ENCODE measurements around the gene BTBD1. TPM values are rescaled to one million over a fixed set of nuclear protein-coding genes. Genes with fewer than 3 reads are reported as not detected.

Gene BTBD1
- total and polyA plus RNA-seq, 8 donors = 13.2 to 94.4 (median 44.9) TPM

- peaks cover 0 to 12% (median under 1%) of the 10 kb centered on the region in 3 donors for H3K27me3 ChIP-seq
- intact Hi-C loops (cut with DNase I; ENCODE audit: low total_unique reads) = no loop called here
- DNase-seq = no peak
- TF ChIP-seq CTCF (IDR thresholded peaks at IDR 0.05) = no peak
- no peak for TF ChIP-seq EP300 (IDR thresholded peaks at IDR 0.05)
- TF ChIP-seq POLR2AphosphoS5 (IDR thresholded peaks at IDR 0.05) = no peak
- TF ChIP-seq POLR2A (IDR thresholded peaks at IDR 0.05) = no peak
- peaks cover 0 to 13% (median 3%) of the 10 kb centered on the region in 4 donors for H3K36me3 ChIP-seq
- H3K9me3 ChIP-seq = no peaks in the 10 kb centered on the region
- no peak overlapping the region for H3K27ac ChIP-seq
- 91 to 97% (median 96%) methylated on average over 6 of the region's 6 CpGs for WGBS, 5 donors
- H3K4me3 ChIP-seq = no peak overlapping the region
- H3K4me1 ChIP-seq = peaks cover 0 to 5% (median 0%) of the 10 kb centered on the region in 4 donors
Measured at GRCh38 chr15:83114856-83115255, 47.8 kb upstream of the BTBD1 start.

GRCh38 chr15:83113881-83114674 is 47.0 kb upstream of the BTBD1 start:
- H3K4me3 ChIP-seq = no peak overlapping the region
- no peak for TF ChIP-seq POLR2A (IDR thresholded peaks at IDR 0.05)
- TF ChIP-seq CTCF (IDR thresholded peaks at IDR 0.05) = no peak
- TF ChIP-seq EP300 (IDR thresholded peaks at IDR 0.05) = no peak
- no peak for TF ChIP-seq POLR2AphosphoS5 (IDR thresholded peaks at IDR 0.05)
- intact Hi-C loops (cut with DNase I; ENCODE audit: low total_unique reads) = no loop called here
- no peak overlapping the region for H3K27ac ChIP-seq
- H3K27me3 ChIP-seq = peaks cover 0 to 19% (median 6%) of the 10 kb centered on the region in 3 donors
- H3K4me1 ChIP-seq = peaks cover 0 to 12% (median 0%) of the 10 kb centered on the region in 4 donors
- H3K9me3 ChIP-seq = no peaks in the 10 kb centered on the region
- WGBS, 5 donors = 79 to 89% (median 85%) methylated on average over 5 of the region's 5 CpGs
- H3K36me3 ChIP-seq = peaks cover 0 to 12% (median 3%) of the 10 kb centered on the region in 4 donors
- no peak for DNase-seq

- intact Hi-C loops (cut with DNase I; ENCODE audit: low total_unique reads) = no loop called here
- no peaks in the 10 kb centered on the region for H3K9me3 ChIP-seq
- H3K27ac ChIP-seq = peak overlapping the region in 2 of 5 donors; percentile 25 to 26
- peaks cover 0 to 12% (median 3%) of the 10 kb centered on the region in 4 donors for H3K36me3 ChIP-seq
- WGBS, 5 donors = 27 to 48% (median 34%) methylated on average over 1 to 3 of the region's 3 CpGs
- DNase-seq = no peak
- H3K4me1 ChIP-seq = peaks cover 1 to 20% (median 2%) of the 10 kb centered on the region in 4 donors
- peaks cover 2 to 31% (median 14%) of the 10 kb centered on the region in 3 donors for H3K27me3 ChIP-seq
- no peak overlapping the region for H3K4me3 ChIP-seq
- TF ChIP-seq EP300 (IDR thresholded peaks at IDR 0.05) (no peak), POLR2A (IDR thresholded peaks at IDR 0.05) (no peak), POLR2AphosphoS5 (IDR thresholded peaks at IDR 0.05) (no peak)
Measured at GRCh38 chr15:83112956-83113299, 45.9 kb upstream of the BTBD1 start.

- intact Hi-C loops (cut with DNase I; ENCODE audit: low total_unique reads) = no loop called here
- Histone ChIP-seq H3K9me3 (no peaks in the 10 kb centered on the region), H3K4me1 (peaks cover 6 to 25% (median 8%) of the 10 kb centered on the region in 4 donors), H3K27me3 (peaks cover 7 to 36% (median 20%) of the 10 kb centered on the region in 3 donors), H3K36me3 (peaks cover 0 to 9% (median 3%) of the 10 kb centered on the region in 4 donors), H3K4me3 (no peak overlapping the region), H3K27ac (peak overlapping the region in 2 of 5 donors; percentile 25 to 26)
- WGBS, 5 donors = 60 to 66% (median 63%) methylated on average over 8 of the region's 8 CpGs
- TF ChIP-seq POLR2A (IDR thresholded peaks at IDR 0.05) = no peak
- no peak for TF ChIP-seq CTCF (IDR thresholded peaks at IDR 0.05)
- TF ChIP-seq POLR2AphosphoS5 (IDR thresholded peaks at IDR 0.05) = no peak
- peak; percentile 33 for TF ChIP-seq EP300 (IDR thresholded peaks at IDR 0.05)
- DNase-seq = no peak
Measured at GRCh38 chr15:83112233-83112955, 45.3 kb upstream of the BTBD1 start.

Measured in stomach (tissue), 9 donors.